Activated B cell treated with CpG ODN at 0.5 μM for 24 hours (primary cell): ENCODE data around the gene MMP14. TPM values are rescaled to one million over a fixed set of nuclear protein-coding genes. Genes with fewer than 3 reads are reported as not detected.

Experiments
- ATAC-seq: fragments of 200-7000 bp; cut with Tn5 transposase; one replicate; pipeline ENCODE4 v1.10.0; 2021; ENCODE audit warnings: low read depth, mild to moderate bottlenecking, moderate library complexity
- CTCF ChIA-PET: fragments of 350-600 bp; sonication (Branson Sonifier 250); formaldehyde crosslinking; loops from one replicate; lab custom pipeline; 2021; ENCODE audit warnings: antibody characterized with exemption; lab: Charles Lee
- POLR2A ChIA-PET: fragments of 350-600 bp; sonication (Branson Sonifier 250); formaldehyde crosslinking; loops from one replicate; lab custom pipeline; 2021; ENCODE audit warnings: antibody characterized with exemption; lab: Charles Lee
- DNase-seq: peaks from one replicate; pipeline ENCODE4 v3.0.0; 2022
- H3K27ac Mint-ChIP-seq: one replicate; pipeline ENCODE4 v1.8.0; 2020; ENCODE audit warnings: mixed read lengths
- H3K27me3 Mint-ChIP-seq: one replicate; pipeline ENCODE4 v1.8.0; 2021; ENCODE audit warnings: mixed read lengths
- H3K36me3 Mint-ChIP-seq: one replicate; pipeline ENCODE4 v1.8.0; 2021; ENCODE audit warnings: low read depth, mixed read lengths
- H3K4me1 Mint-ChIP-seq: one replicate; pipeline ENCODE4 v1.8.0; 2021; ENCODE audit warnings: mixed read lengths
- H3K4me3 Mint-ChIP-seq: one replicate; pipeline ENCODE4 v1.8.0; 2020; ENCODE audit warnings: mild to moderate bottlenecking, mixed read lengths
- H3K9me3 Mint-ChIP-seq: one replicate; pipeline ENCODE4 v1.8.0; 2020; ENCODE audit warnings: mixed read lengths
- intact Hi-C: fragments of 100-400 bp; cut with micrococcal nuclease; formaldehyde crosslinking; loops from one replicate; pipeline ENCODE4 v1.15.1; 2024
- total RNA-seq: library from RNA; stranded (reverse); gene quantifications from 2 replicates; pipeline ENCODE4 v1.2.3, GENCODE V29; 2022
- TF ChIP-seq, protein P1 (sequence below): fragments of 200-600 bp; IDR thresholded peaks from one replicate; pipeline ENCODE4 v1.8.0; 2022; ENCODE audit warnings: antibody characterized with exemption, mild to moderate bottlenecking

The MMP14 gene
- total RNA-seq, 1 donor from 2014 or later, result 4.1 TPM

DNA sequence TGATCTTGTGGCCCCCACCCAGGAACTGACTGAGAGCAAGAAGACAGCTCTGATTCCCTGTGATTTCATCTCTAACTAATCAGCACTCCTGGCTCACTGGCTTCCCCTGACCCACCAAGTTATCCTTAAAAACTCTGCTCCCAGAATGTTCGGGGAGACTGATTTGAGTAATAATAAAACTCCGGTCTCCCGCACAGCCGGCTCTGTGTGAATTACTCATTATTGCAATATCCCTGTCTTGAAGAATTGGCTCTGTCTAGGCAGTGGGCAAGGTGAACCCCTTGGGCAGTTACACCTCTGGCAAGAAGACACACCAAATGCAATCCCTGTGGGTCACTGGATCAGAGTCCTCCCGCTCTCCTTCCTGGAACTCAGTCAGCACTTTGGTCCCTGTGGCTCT is 42.4 kb upstream of the MMP14 start:
- TF ChIP-seq, protein P1, sequence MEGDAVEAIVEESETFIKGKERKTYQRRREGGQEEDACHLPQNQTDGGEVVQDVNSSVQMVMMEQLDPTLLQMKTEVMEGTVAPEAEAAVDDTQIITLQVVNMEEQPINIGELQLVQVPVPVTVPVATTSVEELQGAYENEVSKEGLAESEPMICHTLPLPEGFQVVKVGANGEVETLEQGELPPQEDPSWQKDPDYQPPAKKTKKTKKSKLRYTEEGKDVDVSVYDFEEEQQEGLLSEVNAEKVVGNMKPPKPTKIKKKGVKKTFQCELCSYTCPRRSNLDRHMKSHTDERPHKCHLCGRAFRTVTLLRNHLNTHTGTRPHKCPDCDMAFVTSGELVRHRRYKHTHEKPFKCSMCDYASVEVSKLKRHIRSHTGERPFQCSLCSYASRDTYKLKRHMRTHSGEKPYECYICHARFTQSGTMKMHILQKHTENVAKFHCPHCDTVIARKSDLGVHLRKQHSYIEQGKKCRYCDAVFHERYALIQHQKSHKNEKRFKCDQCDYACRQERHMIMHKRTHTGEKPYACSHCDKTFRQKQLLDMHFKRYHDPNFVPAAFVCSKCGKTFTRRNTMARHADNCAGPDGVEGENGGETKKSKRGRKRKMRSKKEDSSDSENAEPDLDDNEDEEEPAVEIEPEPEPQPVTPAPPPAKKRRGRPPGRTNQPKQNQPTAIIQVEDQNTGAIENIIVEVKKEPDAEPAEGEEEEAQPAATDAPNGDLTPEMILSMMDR, result no peak
- Mint-ChIP-seq H3K4me3 (peak overlapping the region; percentile 55), H3K27ac (peak overlapping the region; percentile 95), H3K27me3 (no peaks in the 10 kb centered on the region), H3K36me3 (no peaks in the 10 kb centered on the region), H3K9me3 (no peaks in the 10 kb centered on the region), H3K4me1 (peaks cover 88% of the 10 kb centered on the region)
- ChIA-PET POLR2A (interaction anchor here (0.5 to 4.0 kb wide), 11 partner anchors 8 to 293 kb away, joined by 3 to 50 read pairs (median 4); partner anchors contain the start of genes MRPL52 and OXA1L), CTCF (interaction anchor here (0.7 to 0.9 kb wide), 3 partner anchors 26 to 925 kb away, joined by 3 to 5 read pairs (median 5); no protein-coding TSS in a partner anchor)
- DNase-seq, result no peak
- intact Hi-C loops, result loop anchor here (1.0 kb wide), 1 partner anchor 9 kb away; no protein-coding TSS in a partner anchor
- no peak for ATAC-seq

GRCh38 chr14:22794551-22794951 is 41.8 kb upstream of the MMP14 start:
- POLR2A ChIA-PET, result interaction anchor here (0.5 to 4.0 kb wide), 9 partner anchors 9 to 35 kb away, joined by 3 to 50 read pairs (median 6); partner anchors contain the start of genes MRPL52 and OXA1L
- Mint-ChIP-seq H3K36me3 (no peaks in the 10 kb centered on the region), H3K27me3 (no peaks in the 10 kb centered on the region), H3K4me3 (peak overlapping the region; percentile 55), H3K9me3 (no peaks in the 10 kb centered on the region), H3K4me1 (peaks cover 84% of the 10 kb centered on the region), H3K27ac (peak overlapping the region; percentile 95)
- intact Hi-C loops, result loop anchor here (1.0 kb wide), 1 partner anchor 9 kb away; no protein-coding TSS in a partner anchor
- CTCF ChIA-PET, result no interaction called here
- ATAC-seq (peak; percentile 78), DNase-seq (no peak)
- TF ChIP-seq, protein P1, result no peak

DNA sequence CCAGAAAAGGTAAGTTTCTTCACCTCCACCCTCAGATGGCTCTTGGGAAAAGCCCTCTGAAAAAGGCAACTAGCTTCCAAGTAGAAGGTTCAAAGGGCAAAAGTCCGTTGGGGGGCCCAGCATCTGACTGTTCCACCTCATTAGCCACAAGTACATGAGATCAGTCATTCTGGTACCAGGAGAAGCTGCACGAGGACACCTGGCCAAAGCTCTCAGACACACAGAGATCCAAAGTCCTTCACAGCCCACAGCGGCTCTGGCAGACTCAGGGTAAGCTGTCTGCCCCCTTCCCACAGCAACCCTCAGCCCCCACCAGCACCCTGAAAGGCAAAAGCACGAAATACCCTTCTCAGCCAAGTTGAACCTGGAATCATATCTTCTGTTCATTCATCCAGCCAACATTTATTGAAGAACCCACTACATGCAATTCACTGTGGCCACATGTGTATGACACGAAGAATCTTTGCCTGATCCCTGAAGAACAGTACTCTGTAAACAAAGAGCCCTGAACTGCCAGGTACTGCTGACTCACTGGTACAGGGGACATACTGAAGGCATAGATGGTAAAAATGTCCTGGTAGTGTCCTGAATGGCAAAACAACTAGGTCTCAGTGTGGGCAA is 40.2 kb upstream of the MMP14 start:
- intact Hi-C loops, result no loop called here
- no peaks in the 10 kb centered on the region for H3K27me3 Mint-ChIP-seq
- H3K4me1 Mint-ChIP-seq, result peaks cover 81% of the 10 kb centered on the region
- TF ChIP-seq, protein P1, result no peak
- POLR2A ChIA-PET, result interaction anchor here (1.0 to 4.0 kb wide), 3 partner anchors 8 to 34 kb away, joined by 3 to 50 read pairs (median 21); partner anchors contain the start of gene MRPL52
- ATAC-seq, result no peak
- H3K27ac Mint-ChIP-seq, result peak overlapping the region; percentile 95
- H3K4me3 Mint-ChIP-seq, result no peak overlapping the region
- no peak for DNase-seq
- H3K9me3 Mint-ChIP-seq, result no peaks in the 10 kb centered on the region
- CTCF ChIA-PET, result interaction anchor here (1.2 to 1.4 kb wide), 2 partner anchors 15 to 226 kb away, joined by 3 to 4 read pairs; no protein-coding TSS in a partner anchor
- peaks cover 3% of the 10 kb centered on the region for H3K36me3 Mint-ChIP-seq

DNA sequence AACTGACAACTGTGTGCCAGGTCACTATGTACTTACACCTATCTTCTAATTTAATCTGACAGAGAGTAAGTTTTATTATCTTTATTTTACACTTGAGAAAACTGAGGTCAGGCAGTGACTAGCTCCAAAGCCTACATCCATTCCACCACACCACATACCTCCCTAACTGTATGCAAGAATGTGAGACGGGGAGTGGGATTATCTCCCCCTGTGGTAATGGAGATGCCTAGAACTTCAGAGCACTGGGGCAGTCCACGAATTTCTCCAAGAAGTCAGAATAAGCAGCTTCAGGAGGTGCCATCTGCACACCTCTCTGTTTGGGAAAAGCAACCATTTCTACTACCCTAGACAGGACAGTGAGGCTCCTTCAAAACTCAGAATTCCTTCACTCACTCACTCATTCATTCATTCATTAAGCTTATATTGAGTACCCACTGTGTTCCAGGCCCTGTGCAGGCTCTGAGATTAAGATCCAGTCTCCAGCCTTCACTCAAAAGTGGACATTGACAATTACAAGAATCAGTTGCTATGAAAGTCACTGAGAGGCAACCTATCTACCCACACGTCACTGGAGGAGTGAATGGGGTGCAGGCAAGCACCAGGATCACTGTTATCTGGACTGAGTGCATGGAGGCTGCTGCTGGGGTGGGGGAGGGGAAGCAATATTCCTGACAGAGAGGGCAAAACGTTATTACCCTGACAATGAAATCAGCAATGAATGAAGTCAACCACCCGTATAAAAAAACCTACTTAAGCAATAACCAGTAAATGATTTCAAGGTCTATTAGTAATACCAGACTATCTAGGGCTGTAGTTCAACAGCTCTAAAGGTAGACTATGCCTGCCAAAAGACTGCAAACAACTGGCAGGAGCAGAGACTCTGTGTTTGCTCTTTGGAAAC is 39.1 kb upstream of the MMP14 start:
- intact Hi-C loops, result no loop called here
- Mint-ChIP-seq H3K9me3 (no peaks in the 10 kb centered on the region), H3K4me3 (no peak overlapping the region), H3K27me3 (no peaks in the 10 kb centered on the region), H3K36me3 (peaks cover 5% of the 10 kb centered on the region), H3K4me1 (peaks cover 81% of the 10 kb centered on the region), H3K27ac (peak overlapping the region; percentile 95)
- DNase-seq, result no peak
- CTCF ChIA-PET, result interaction anchor here (1.2 to 1.4 kb wide), 2 partner anchors 14 to 227 kb away, joined by 3 to 4 read pairs; no protein-coding TSS in a partner anchor
- TF ChIP-seq, protein P1, result no peak
- POLR2A ChIA-PET, result interaction anchor here (0.6 to 1.0 kb wide), 3 partner anchors 12 to 38 kb away, joined by 3 to 7 read pairs (median 3); no protein-coding TSS in a partner anchor
- no peak for ATAC-seq
